ENCODE measurements around the gene FAM107B. TPM values are rescaled to one million over a fixed set of nuclear protein-coding genes. Genes with fewer than 3 reads are reported as not detected.

FAM107B gene
- total RNA-seq, 1 experiment from 2014 or later = 24.5 TPM

DNA sequence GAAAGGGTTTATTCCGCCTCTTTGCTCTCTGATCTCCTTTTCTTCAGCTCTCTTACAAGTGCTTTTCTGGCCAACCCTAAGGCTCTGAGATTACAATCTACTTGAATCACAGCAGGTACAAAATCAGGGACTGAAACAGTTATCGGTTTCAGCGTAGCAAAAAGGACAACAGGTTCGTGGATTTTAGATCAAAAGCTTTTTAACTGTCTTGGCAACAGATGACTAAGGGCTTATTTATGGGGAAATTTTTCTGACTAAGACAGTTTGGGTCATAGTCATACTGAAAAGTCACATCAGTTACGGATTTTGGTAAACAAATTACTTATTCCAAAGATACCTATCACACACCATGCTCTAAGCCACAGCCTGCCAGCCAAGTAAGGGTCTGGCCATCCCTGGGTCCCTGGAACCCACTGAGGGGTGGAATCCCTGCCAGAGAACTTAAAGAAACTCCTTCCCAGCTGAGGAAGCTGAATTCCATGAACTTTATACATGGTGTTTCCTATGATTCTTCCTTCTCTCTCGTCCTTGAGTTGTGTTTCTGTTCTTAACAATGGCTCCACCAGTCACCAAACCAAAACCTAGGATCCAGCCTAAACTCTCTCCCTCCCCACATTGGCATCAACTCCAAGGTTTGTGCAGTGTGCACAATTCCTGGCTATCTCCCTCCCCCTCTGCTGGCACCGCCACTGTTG lies 169.3 kb downstream of the FAM107B start:
- Histone ChIP-seq H2BK20ac (ENCODE audit: low read depth, low read length, poor library complexity, severe bottlenecking) (no peak overlapping the region), H3K23ac (ENCODE audit: insufficient read length, low read depth, low read length) (no peak overlapping the region), H4K20me1 (ENCODE audit: control insufficient read depth, insufficient read depth, insufficient read length) (no peaks in the 10 kb centered on the region), H3K4me2 (ENCODE audit: insufficient read depth, insufficient read length, low read length) (peak overlapping the region; percentile 85), H3K27ac (ENCODE audit: insufficient read length, low read depth, low read length) (no peak overlapping the region), H3K27me3 (ENCODE audit: insufficient read depth, low read length) (no peaks in the 10 kb centered on the region; the same call in 1 of the 2 replicates), H3K14ac (ENCODE audit: insufficient read depth, low read length) (no peak overlapping the region), H2AFZ (ENCODE audit: low read length) (no peak overlapping the region), H2BK12ac (ENCODE audit: insufficient read length, low read depth, low read length) (no peak overlapping the region), H3K18ac (ENCODE audit: insufficient read length, low read depth, low read length) (no peak overlapping the region), H3K9me3 (ENCODE audit: control insufficient read depth, low read depth, low read length) (no peaks in the 10 kb centered on the region), H3K9ac (ENCODE audit: extremely low read depth, insufficient read length, low read length) (no peak overlapping the region), H3T11ph (ENCODE audit: low read length) (no peak overlapping the region), H2BK5ac (ENCODE audit: insufficient read length, low read length) (no peak overlapping the region), H3K4ac (ENCODE audit: low read depth, low read length) (no peak overlapping the region), H2BK120ac (ENCODE audit: low read depth, low read length, poor library complexity, severe bottlenecking) (no peak overlapping the region), H3K79me2 (ENCODE audit: insufficient read depth, low read length) (no peaks in the 10 kb centered on the region), H4K8ac (replicated peaks; ENCODE audit: insufficient read length, low read depth, low read length) (no peak overlapping the region), H2AK5ac (ENCODE audit: insufficient read length, low read length) (no peak overlapping the region), H3K79me1 (ENCODE audit: insufficient read depth, low read depth, low read length, poor library complexity, severe bottlenecking) (no peaks in the 10 kb centered on the region), H4K5ac (ENCODE audit: insufficient read length, low read depth, low read length) (no peak overlapping the region), H3K23me2 (ENCODE audit: insufficient read length, low read depth, low read length, poor library complexity, severe bottlenecking) (peaks cover 7% of the 10 kb centered on the region), H4K91ac (ENCODE audit: insufficient read length, low read depth, low read length) (no peak overlapping the region), H3K4me1 (ENCODE audit: insufficient read depth, low read length) (no peaks in the 10 kb centered on the region), H2BK15ac (ENCODE audit: low read depth, low read length) (no peak overlapping the region), H3K56ac (ENCODE audit: insufficient read length, low read depth, low read length) (no peak overlapping the region)
- Mint-ChIP-seq H3K36me3 (ENCODE audit: insufficient read depth in 1 of 3, low read depth in 3 of 3) (peaks cover 0 to 10% (median 10%) of the 10 kb centered on the region in 3 experiments; a peak in 3 of 7 replicates), H3K4me3 (peak overlapping the region; percentile 71 to 86), H3K4me1 (peaks cover 21 to 26% of the 10 kb centered on the region in 2 experiments), H3K27me3 (ENCODE audit: low read depth) (peaks cover 32% of the 10 kb centered on the region), H3K27ac (no peak overlapping the region), H3K9me3 (no peaks in the 10 kb centered on the region)
- TF ChIP-seq, protein P1, sequence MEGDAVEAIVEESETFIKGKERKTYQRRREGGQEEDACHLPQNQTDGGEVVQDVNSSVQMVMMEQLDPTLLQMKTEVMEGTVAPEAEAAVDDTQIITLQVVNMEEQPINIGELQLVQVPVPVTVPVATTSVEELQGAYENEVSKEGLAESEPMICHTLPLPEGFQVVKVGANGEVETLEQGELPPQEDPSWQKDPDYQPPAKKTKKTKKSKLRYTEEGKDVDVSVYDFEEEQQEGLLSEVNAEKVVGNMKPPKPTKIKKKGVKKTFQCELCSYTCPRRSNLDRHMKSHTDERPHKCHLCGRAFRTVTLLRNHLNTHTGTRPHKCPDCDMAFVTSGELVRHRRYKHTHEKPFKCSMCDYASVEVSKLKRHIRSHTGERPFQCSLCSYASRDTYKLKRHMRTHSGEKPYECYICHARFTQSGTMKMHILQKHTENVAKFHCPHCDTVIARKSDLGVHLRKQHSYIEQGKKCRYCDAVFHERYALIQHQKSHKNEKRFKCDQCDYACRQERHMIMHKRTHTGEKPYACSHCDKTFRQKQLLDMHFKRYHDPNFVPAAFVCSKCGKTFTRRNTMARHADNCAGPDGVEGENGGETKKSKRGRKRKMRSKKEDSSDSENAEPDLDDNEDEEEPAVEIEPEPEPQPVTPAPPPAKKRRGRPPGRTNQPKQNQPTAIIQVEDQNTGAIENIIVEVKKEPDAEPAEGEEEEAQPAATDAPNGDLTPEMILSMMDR (conservative IDR thresholded peaks at IDR 0.05) = no peak
- WGBS (ENCODE audit: extremely low coverage, insufficient read length, low lambda C conversion rate) = no CpG with 5 or more reads among the region's 7 CpGs
- peak; percentile 17 for DNase-seq

All from H9 (cell line).